Kidney (tissue), 14 donors: Measurements from ENCODE around the gene GALNS. TPM values are rescaled to one million over a fixed set of nuclear protein-coding genes. Genes with fewer than 3 reads are reported as not detected.

Experiments used
- DNase-seq, 5 donors: peaks; one replicate each; pipeline ENCODE4 v3.0.0-alpha.2; 2013 to 2020
- FAIRE-seq: peaks from 2 replicates; lab custom pipeline; 2012; peaks lifted over from hg19 to GRCh38; lab: Jason Lieb, UNC
- H3K27ac ChIP-seq, 2 donors: one replicate each; pipeline ENCODE4 v1.7.0; 2013; ENCODE audit warnings: low read depth in 2 of 2, low read length in 2 of 2, inconsistent platforms in 1 of 2
- H3K27me3 ChIP-seq: one replicate; pipeline ENCODE4 v1.7.1; 2013; ENCODE audit warnings: low read length, inconsistent platforms; ENCODE audit not compliant: control insufficient read depth, insufficient read depth
- H3K36me3 ChIP-seq, 3 donors: one replicate each; pipeline versions ENCODE4 v1.7.0 to v1.7.1; 2013; ENCODE audit warnings: low read length in 3 of 3, control low read depth in 1 of 3, inconsistent platforms in 1 of 3; ENCODE audit not compliant: insufficient read depth in 3 of 3, control insufficient read depth in 2 of 3
- H3K4me1 ChIP-seq, 3 donors: one replicate each; pipeline versions ENCODE4 v1.7.0 to v1.7.1; 2013; ENCODE audit warnings: low read length in 3 of 3, inconsistent platforms in 1 of 3, low read depth in 1 of 3; ENCODE audit not compliant: control insufficient read depth in 2 of 3, insufficient read depth in 2 of 3
- H3K4me3 ChIP-seq, 3 donors: one replicate each; pipeline versions ENCODE4 v1.7.0 to v1.8.1; 2013; ENCODE audit warnings: low read length in 3 of 3, control low read depth in 1 of 3, inconsistent platforms in 1 of 3
- H3K9ac ChIP-seq, 3 donors: one replicate each; pipeline versions ENCODE4 v1.7.0 to v1.7.1; 2013; ENCODE audit warnings: low read length in 3 of 3, control low read depth in 1 of 3, inconsistent platforms in 1 of 3
- H3K9me3 ChIP-seq, 3 donors: one replicate each; pipeline versions ENCODE4 v1.7.0 to v1.7.1; 2013; ENCODE audit warnings: low read length in 3 of 3, control low read depth in 1 of 3, inconsistent platforms in 1 of 3; ENCODE audit not compliant: control insufficient read depth in 2 of 3, insufficient read depth in 1 of 3
- intact Hi-C: fragments of 100-400 bp; cut with DNase I; formaldehyde crosslinking; loops from one replicate; pipeline ENCODE4 v1.11.1; 2022
- polyA plus RNA-seq: library from polyadenylated mRNA; stranded (reverse); fragments of 350-450 nt; fragmentation: Illumina TruSeq; extraction: RNeasy Lipid Tissue Mini Kit (QIAGEN cat#74804); gene quantifications from one replicate; pipeline ENCODE4 v1.2.3, GENCODE V29; 2014; ENCODE audit warnings: low read depth, low replicate concordance; ENCODE audit not compliant: insufficient read depth
- total RNA-seq: library from RNA; stranded (reverse); fragmentation: NEBNext Ultra II Directional; extraction: Animal tissue kit (Norgen Biotek cat#: 25700); gene quantifications from one replicate; pipeline ENCODE4 v1.2.1, GENCODE V29; 2021
- TF ChIP-seq, protein P1 (sequence below): IDR thresholded peaks from 3 replicates; pipeline ENCODE4 v1.5.1; 2012; ENCODE audit warnings: mild to moderate bottlenecking, moderate library complexity, borderline replicate concordance; ENCODE audit not compliant: insufficient read depth; ENCODE audit errors: extremely low read depth
- donor health status: control.
- donor health status: control.
- donor health status: control.
- donor health status: control.
- donor health status: control.
- donor health status: DM: yes; HTN: yes; CAD: no.
- donor health status: Normal renal cell carcinoma (clear cell type).

The GALNS gene
- total and polyA plus RNA-seq, 2 donors from 2014 or later, result 15.8 to 37.2 TPM

DNA sequence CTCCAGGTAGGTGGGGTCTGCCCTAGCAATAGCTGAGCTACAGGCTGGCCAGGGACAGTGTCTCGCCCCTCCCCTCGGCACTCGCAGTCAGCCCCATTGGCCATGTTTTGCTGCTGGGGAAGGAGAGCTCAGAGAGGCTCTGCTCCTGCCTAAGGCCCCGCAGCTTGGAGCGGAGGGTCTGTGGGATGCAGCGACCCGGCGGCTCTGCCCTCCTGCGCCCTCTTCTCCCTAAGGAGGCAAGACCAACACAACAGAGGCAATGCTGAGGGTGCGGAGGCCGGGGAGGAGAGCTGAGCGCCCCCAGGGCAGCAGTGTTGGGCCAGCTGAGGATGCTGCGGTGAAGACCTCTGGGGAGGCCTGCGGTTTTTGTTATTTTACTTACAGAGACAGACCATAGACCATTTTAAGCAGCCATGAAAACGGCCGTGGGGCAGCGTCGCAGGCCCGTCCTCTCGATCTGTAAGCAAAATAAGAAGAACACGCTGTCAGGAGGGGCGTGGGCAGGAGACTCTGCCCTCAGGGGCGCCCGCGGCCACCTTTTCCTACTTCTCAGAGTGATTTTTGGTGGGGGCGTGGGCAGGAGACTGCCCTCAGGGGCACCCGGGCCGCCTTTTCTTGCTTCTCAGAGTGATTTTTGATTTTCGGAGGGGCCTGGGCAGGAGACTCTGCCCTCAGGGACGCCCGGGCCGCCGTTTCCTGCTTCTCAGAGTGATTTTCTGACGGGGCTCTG, 41.1 kb upstream of the GALNS start:
- Histone ChIP-seq H3K36me3 (no peaks in the 10 kb centered on the region), H3K4me1 (no peaks in the 10 kb centered on the region), H3K9ac (no peak overlapping the region), H3K27ac (no peak overlapping the region), H3K9me3 (no peaks in the 10 kb centered on the region), H3K27me3 (no peaks in the 10 kb centered on the region), H3K4me3 (no peak overlapping the region)
- TF ChIP-seq, protein P1, sequence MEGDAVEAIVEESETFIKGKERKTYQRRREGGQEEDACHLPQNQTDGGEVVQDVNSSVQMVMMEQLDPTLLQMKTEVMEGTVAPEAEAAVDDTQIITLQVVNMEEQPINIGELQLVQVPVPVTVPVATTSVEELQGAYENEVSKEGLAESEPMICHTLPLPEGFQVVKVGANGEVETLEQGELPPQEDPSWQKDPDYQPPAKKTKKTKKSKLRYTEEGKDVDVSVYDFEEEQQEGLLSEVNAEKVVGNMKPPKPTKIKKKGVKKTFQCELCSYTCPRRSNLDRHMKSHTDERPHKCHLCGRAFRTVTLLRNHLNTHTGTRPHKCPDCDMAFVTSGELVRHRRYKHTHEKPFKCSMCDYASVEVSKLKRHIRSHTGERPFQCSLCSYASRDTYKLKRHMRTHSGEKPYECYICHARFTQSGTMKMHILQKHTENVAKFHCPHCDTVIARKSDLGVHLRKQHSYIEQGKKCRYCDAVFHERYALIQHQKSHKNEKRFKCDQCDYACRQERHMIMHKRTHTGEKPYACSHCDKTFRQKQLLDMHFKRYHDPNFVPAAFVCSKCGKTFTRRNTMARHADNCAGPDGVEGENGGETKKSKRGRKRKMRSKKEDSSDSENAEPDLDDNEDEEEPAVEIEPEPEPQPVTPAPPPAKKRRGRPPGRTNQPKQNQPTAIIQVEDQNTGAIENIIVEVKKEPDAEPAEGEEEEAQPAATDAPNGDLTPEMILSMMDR, result no peak
- DNase-seq (no peak), FAIRE-seq (no peak)
- intact Hi-C loops, result no loop called here

DNA sequence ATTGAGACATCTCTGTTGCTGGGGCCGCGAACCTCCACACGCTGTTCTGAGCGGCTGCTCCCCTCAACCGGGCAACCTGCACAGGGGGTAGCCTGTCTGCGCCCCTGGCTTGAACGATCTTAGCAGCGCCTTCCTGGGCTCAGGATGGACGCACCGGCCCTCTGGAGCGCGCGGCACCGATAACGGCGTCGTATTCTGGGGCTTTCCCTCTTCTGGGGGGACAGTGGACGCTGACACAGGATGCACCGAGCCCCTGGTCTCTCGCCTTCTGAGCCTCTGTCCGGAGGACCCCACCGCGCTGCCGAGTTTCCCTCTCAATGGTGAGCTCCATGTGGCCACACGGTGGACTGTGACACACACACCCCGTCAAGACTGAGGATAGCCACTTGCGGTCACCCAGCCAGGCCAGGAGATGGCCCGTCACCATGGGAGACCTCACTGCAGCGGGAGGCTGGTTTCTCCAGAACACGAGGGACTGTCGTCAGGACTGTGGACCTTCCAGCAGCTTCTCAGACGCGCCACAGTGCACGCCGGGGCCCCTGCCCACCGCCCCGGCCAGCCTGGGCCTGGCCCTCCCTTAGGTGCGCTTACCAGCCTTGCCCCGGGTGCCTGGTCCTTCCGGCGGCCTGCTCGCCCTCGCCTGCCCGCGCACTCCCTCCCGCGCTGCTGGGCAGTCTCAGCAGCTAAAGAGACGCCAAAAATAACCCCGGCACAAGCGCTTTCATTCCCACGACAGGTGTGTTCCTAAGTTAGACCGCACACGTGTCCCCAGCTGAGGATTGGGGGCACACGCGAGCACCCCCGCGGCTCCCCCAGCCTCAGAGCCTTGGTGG, 39.7 kb upstream of the GALNS start:
- no peak overlapping the region for H3K27ac ChIP-seq
- TF ChIP-seq, protein P1, result no peak
- no peaks in the 10 kb centered on the region for H3K27me3 ChIP-seq
- H3K9ac ChIP-seq, result no peak overlapping the region
- H3K9me3 ChIP-seq, result no peaks in the 10 kb centered on the region
- H3K36me3 ChIP-seq, result no peaks in the 10 kb centered on the region
- intact Hi-C loops, result no loop called here
- H3K4me3 ChIP-seq, result no peak overlapping the region
- FAIRE-seq (no peak), DNase-seq (no peak)
- H3K4me1 ChIP-seq, result no peaks in the 10 kb centered on the region

DNA sequence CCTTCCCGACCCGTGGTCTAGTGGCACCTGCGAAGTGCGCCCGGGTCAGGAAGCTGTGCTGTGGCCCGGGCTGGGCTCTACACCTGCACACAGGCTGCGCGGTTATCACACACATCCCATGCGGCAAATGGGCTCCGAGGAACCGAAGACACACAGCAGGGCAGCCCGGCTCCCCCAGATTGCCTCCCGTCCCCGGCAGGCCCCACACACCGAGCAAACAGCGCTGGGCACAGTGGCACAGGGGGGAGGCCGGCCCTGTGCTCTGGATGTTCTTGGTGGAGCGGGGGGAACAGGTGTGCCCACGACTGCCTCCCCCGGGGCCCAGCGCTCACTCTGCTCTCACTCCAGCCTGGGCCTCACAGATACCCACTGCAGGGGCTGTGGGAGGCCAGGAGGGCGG, 38.6 kb upstream of the GALNS start:
- H3K4me1 ChIP-seq, result no peaks in the 10 kb centered on the region
- no peaks in the 10 kb centered on the region for H3K9me3 ChIP-seq
- no peaks in the 10 kb centered on the region for H3K27me3 ChIP-seq
- FAIRE-seq, result no peak
- no peak overlapping the region for H3K27ac ChIP-seq
- TF ChIP-seq, protein P1, result no peak
- no peaks in the 10 kb centered on the region for H3K36me3 ChIP-seq
- no peak overlapping the region for H3K9ac ChIP-seq
- H3K4me3 ChIP-seq, result no peak overlapping the region
- intact Hi-C loops, result no loop called here
- no peak for DNase-seq
